Measurements from ENCODE around the gene OSTF1. TPM values are rescaled to one million over a fixed set of nuclear protein-coding genes. Genes with fewer than 3 reads are reported as not detected.

OSTF1 gene
- total RNA-seq, 1 experiment from 2014 or later, result 26.5 TPM

Other genes with a start within 250 kb of the OSTF1 start
- gene TRPM6, start 200.6 kb upstream of the OSTF1 start, total RNA-seq (2014; rRNA removed), result not detected in 2 replicates
- gene C9orf40, start 135.6 kb upstream of the OSTF1 start, total RNA-seq (2014; rRNA removed), result 4.7 and 7.7 TPM in 2 replicates
- gene CARNMT1, start 60.2 kb upstream of the OSTF1 start, total RNA-seq (2014; rRNA removed), result 20.4 and 28.9 TPM in 2 replicates
- gene NMRK1, start 359 bp upstream of the OSTF1 start, total RNA-seq (2014; rRNA removed), result 7.0 and 9.7 TPM in 2 replicates

Data from PC-3 (cell line).